ENCODE measurements around the gene PDCD6IP.

Gene PDCD6IP

DNA sequence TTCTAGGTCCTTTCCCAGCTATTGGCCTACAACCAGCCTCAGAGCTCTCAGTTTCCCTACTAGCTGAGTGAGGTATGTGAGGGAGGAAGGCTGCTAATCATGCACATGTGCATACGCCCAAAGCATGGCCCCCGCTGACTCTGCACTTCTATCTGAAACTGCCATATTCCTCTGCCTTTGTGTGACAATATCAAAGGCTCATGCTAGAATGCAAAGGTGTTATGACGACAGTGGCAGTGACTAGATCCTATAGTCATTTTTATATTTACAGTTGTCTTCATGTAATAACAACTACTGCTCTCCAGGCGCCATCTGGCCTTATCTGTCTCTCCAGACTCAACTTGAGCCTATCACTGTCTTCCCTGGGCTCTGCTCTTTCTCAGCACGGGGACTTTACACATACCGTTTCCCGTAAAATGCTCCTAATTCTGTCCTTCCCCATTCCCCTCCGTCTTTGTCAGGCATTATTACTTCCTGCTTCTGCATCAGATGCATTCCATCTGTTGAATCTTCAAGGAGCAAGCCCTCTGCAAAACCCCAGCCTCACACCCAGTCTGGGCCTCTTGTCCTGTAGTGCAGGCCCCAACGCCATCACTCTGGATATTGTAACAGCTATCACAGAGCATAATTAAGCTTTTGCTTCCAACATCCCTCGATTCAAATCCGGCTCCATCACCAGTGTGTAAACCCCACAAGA, 102.5 kb downstream of the PDCD6IP start:
- H3K27ac Mint-ChIP-seq = no peak overlapping the region
- H3K27me3 Mint-ChIP-seq = no peaks in the 10 kb centered on the region
- intact Hi-C loops (cut with micrococcal nuclease) = no loop called here
- no peaks in the 10 kb centered on the region for H3K9me3 Mint-ChIP-seq
- no peak overlapping the region for H3K4me3 Mint-ChIP-seq
- H3K36me3 Mint-ChIP-seq (ENCODE audit: low read depth) = no peaks in the 10 kb centered on the region
- no peaks in the 10 kb centered on the region for H3K4me1 Mint-ChIP-seq (ENCODE audit: low read depth)

DNA sequence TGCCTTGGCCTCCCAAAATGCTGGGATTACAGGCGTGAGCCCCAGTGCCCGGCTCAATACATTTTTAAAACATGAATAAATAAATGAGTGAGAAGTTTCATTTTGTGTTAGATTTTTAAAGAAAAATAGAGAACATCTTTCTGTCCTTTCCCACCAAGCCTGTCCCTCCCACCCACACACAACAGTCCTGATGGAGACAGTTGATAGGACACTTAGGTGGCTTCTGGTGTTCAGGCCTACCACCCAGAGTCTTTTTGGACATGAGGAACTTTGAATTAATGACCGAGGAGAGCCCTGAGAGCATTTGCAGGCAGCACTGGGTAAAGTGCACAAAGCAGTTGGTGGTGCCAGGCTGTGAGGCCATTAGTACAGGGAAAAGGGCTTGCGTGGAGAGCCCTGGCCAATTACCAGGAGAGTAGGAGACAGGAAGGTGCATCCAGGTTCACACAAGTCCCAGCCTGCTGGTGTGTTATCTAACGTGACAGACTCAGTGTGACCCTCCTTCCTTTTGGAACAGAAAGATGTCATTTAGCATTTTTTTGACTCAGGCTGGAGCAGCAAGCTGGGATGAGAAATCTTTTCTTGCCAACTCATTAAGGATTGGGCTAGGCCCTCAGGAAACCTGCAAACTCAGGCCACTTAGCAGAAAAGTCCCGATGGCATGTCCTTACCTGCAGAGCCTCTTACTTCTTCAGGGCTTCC, 103.6 kb downstream of the PDCD6IP start:
- H3K4me3 Mint-ChIP-seq = no peak overlapping the region
- H3K27ac Mint-ChIP-seq = no peak overlapping the region
- H3K4me1 Mint-ChIP-seq (ENCODE audit: low read depth) = no peaks in the 10 kb centered on the region
- no peaks in the 10 kb centered on the region for H3K9me3 Mint-ChIP-seq
- H3K36me3 Mint-ChIP-seq (ENCODE audit: low read depth) = no peaks in the 10 kb centered on the region
- intact Hi-C loops (cut with micrococcal nuclease) = no loop called here
- H3K27me3 Mint-ChIP-seq = no peaks in the 10 kb centered on the region

DNA sequence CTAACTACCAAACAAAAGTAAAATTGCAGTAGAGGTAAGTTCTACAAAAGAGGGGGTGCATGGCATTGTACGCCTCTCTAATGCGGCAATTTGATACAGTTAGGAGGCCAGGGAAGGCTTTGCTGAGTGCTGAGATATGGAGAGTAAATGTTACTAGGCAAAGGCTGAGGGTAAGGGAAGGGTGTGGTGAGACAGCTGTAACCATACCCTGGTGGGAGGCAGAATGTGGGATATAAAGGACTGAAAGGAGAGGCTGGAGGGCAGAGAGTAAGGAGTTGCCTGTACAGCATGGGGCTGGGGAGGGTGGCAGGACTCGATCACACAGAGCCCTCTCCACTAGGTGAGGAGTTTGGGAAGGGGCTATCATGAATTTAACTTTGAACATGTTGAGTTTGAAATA, 106.3 kb downstream of the PDCD6IP start:
- Mint-ChIP-seq H3K9me3 (no peaks in the 10 kb centered on the region), H3K4me3 (no peak overlapping the region), H3K27ac (no peak overlapping the region), H3K27me3 (no peaks in the 10 kb centered on the region), H3K36me3 (ENCODE audit: low read depth) (no peaks in the 10 kb centered on the region), H3K4me1 (ENCODE audit: low read depth) (no peaks in the 10 kb centered on the region)
- intact Hi-C loops (cut with micrococcal nuclease) = no loop called here

DNA sequence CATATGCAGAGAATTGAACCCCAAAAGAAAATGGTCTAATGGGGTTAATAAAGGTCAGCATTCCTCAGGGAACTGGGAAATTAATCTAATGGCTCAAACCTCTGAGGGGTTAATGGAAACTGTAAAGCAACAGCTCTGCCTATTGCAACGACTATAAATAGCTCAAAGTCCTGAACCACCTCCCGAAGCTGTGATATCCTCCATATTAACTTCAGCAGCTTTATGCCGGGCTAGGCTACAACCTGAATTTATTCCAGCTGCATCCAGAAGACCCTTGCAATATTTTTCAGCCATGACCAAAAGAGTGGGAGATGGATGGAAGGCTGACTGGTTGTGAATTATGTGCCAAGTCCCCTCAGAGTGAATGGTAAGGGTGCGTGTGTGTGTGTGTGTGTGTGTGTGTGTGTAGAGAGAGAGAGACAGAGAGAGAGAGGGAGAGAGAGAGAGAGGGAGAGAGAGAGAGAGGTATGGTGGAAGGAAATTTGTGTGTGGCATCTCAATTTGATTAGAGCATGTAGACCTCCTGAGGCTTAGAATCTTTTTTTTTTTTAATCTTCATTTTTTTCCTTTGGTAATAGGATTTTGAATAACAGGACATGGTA, 109.9 kb downstream of the PDCD6IP start:
- Mint-ChIP-seq H3K9me3 (no peaks in the 10 kb centered on the region), H3K27ac (no peak overlapping the region)
- intact Hi-C loops (cut with micrococcal nuclease) = no loop called here

DNA sequence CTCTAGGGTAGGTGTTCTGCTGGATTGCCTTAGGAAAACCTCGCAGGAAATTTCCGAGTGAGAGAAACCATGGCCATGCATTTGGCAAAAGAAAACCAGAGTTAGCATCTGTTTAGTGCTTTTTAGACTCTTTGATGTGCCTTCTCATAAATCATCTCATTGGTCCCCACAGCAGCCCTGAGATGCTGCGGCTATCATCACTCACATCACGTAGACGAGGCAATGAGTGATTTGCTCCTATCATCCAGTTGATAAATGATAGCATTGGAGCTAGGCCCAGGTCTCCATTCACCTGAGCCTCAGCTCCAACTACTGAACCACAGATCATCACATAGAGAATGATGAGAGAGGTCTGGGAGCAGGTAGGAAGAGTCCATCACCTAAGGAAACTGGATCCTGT, 111.1 kb downstream of the PDCD6IP start:
- H3K27ac Mint-ChIP-seq = no peak overlapping the region

More for the DNA sequence above, 109.9 kb downstream of the PDCD6IP start:
- Mint-ChIP-seq H3K27me3 (no peaks in the 10 kb centered on the region), H3K4me3 (no peak overlapping the region), H3K4me1 (ENCODE audit: low read depth) (peaks cover 10% of the 10 kb centered on the region), H3K36me3 (ENCODE audit: low read depth) (no peaks in the 10 kb centered on the region)

DNA sequence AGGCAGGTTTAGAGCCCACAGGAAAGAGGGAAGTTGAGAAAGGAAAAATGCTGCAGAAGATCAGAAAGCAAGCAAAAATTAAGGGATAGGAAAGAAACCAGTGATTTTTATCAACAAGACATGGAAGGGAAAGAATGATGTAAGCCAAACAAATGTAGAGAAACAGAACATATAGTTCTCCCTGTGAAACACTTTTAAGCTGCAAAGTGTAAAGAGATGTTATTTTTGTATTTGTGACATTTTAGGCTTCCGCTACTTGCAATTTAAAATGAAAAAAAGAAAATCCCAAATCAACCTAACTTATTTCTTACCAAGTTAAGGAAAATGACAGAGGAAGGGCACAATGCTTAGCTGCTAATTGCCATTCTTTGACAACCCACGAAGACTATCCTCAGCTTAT, 111.6 kb downstream of the PDCD6IP start:
- intact Hi-C loops (cut with micrococcal nuclease) = no loop called here

More for the DNA sequence above, 111.1 kb downstream of the PDCD6IP start:
- intact Hi-C loops (cut with micrococcal nuclease) = no loop called here
- H3K4me3 Mint-ChIP-seq = no peak overlapping the region
- no peaks in the 10 kb centered on the region for H3K36me3 Mint-ChIP-seq (ENCODE audit: low read depth)
- H3K27me3 Mint-ChIP-seq = no peaks in the 10 kb centered on the region
- no peaks in the 10 kb centered on the region for H3K9me3 Mint-ChIP-seq
- H3K4me1 Mint-ChIP-seq (ENCODE audit: low read depth) = peaks cover 10% of the 10 kb centered on the region

DNA sequence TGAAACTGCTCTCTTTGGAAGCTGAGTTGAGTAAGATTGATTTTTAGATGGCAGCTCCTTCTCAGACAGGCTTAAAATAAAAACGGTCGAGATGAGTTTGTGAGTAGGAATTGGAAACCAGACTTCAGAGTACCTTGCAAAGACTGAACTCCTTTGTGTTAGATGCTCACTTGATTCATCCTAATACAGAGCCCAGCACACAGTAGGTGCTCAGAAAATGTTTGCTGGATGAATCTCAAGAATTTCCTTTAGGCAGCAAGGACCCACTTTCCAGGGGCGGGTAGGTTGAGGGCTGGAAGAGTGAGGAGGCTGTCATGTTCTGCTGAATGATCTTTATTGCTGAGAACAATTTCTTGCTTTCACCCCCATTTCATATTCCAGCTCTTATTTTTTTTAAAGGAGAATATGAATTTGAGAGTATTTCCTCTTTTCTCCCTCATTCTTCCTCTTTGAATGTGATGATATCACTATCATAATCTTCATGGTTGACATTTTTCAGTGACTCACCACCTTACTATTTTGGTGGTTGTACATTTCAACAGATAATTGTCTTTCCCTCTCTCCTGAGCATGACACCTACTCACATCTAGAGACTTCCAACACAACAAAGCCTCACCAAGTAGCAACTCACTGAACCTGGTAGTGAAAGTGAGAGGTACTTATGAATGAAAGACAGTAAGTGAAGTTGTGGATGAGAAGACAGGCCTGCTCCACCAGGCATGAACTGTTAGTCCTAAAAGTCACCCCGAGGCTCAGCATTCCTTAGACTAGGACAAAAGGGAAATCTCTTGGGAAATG, 113.3 kb downstream of the PDCD6IP start:
- Mint-ChIP-seq H3K4me1 (ENCODE audit: low read depth) (peaks cover 10% of the 10 kb centered on the region), H3K4me3 (no peak overlapping the region), H3K27me3 (no peaks in the 10 kb centered on the region), H3K36me3 (ENCODE audit: low read depth) (no peaks in the 10 kb centered on the region), H3K9me3 (no peaks in the 10 kb centered on the region), H3K27ac (no peak overlapping the region)
- intact Hi-C loops (cut with micrococcal nuclease) = no loop called here

More for the DNA sequence above, 111.6 kb downstream of the PDCD6IP start:
- Mint-ChIP-seq H3K27me3 (no peaks in the 10 kb centered on the region), H3K9me3 (no peaks in the 10 kb centered on the region), H3K4me3 (no peak overlapping the region), H3K36me3 (ENCODE audit: low read depth) (no peaks in the 10 kb centered on the region), H3K4me1 (ENCODE audit: low read depth) (peaks cover 10% of the 10 kb centered on the region), H3K27ac (no peak overlapping the region)

DNA sequence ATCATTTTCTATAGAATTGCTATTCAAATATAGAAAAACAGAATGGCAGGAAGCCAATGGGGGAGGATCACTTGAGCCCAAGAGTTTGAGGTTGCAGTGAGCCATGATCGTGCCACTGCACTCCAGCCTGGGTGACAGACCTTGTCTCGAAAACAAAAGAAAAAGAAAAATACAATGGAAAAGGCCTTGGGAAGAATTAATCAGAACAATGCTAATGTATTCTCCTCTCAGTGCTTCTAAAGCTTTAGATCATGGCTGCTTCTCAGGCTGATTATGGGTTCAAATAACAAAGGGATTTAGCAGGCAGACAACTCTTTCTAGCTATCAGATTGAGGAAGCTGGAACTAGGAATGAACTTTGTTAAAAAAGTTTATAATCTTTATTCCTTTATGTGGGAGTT, 115.8 kb downstream of the PDCD6IP start:
- H3K27me3 Mint-ChIP-seq = no peaks in the 10 kb centered on the region
- H3K27ac Mint-ChIP-seq = no peak overlapping the region
- H3K4me3 Mint-ChIP-seq = no peak overlapping the region

DNA sequence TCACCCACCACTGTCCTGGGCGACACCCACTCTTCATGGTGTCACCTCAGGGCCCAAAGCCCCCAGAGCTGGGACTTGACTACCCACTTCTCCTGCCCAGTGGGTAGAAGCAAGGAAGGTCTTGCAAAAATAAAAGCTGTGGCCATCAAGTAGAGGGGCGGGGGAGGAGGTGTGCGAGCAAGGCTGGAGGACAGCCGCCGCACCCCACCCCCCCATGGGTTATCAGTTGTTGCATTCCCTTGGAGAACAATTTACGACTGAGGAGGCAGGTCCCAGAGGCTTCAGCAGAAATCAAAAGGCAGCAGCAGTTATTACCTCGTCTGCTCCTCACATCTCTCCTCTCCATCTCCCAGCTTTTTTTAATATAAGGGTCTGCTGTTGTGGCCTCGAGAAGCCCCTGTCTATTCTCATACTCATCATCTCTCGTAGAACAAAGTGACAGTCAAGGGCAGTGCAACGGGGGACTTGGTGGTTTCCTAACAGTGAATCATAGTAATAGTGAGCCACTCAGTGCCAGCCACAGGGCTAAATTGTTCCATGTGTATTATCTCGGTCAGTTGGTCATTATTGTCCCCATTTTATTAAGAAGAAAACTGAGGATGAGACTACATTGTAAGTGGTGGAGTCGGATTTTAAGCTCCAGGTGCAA, 116.4 kb downstream of the PDCD6IP start:
- no peaks in the 10 kb centered on the region for H3K27me3 Mint-ChIP-seq
- no peaks in the 10 kb centered on the region for H3K9me3 Mint-ChIP-seq
- peaks cover 10% of the 10 kb centered on the region for H3K4me1 Mint-ChIP-seq (ENCODE audit: low read depth)
- H3K36me3 Mint-ChIP-seq (ENCODE audit: low read depth) = no peaks in the 10 kb centered on the region
- intact Hi-C loops (cut with micrococcal nuclease) = no loop called here
- no peak overlapping the region for H3K27ac Mint-ChIP-seq
- no peak overlapping the region for H3K4me3 Mint-ChIP-seq

More for the DNA sequence above, 115.8 kb downstream of the PDCD6IP start:
- no peaks in the 10 kb centered on the region for H3K9me3 Mint-ChIP-seq
- intact Hi-C loops (cut with micrococcal nuclease) = no loop called here
- peaks cover 10% of the 10 kb centered on the region for H3K4me1 Mint-ChIP-seq (ENCODE audit: low read depth)
- H3K36me3 Mint-ChIP-seq (ENCODE audit: low read depth) = no peaks in the 10 kb centered on the region

DNA sequence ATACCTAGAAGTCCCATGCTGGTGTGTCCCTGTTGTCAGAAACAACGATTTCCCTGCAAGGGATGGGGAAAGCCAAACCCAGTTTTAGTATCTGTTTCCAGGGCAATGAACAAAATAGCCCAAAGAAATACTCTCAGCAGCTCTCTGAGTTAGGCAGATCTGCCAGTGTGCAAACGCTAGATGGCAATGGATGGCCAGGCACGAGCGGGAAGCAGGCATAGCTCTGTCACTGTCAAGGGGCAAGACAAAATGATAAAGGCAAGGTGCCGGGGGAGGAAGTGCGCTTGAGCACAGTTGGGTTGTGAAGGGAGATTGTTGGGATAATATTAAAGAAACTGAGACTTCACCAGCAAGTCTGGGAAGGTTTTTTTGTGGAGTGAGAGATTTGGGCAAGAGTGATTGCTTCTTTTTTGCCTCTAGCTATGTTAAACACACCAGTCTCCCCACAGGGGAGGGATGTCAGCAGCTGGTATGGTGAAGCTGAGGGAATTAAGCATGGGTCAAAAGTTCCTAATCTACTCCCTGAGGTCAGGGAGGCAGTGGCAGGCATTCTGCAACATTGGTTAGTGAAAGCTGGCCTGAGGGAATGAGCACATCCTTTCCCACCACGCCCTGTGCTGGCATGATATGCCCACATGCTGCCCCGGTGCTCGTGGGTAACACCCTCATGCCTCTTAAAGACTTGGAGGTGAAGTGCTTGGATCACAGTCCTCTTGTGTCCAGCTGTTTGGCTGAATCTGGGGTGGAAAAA, 117.5 kb downstream of the PDCD6IP start:
- intact Hi-C loops (cut with micrococcal nuclease) = no loop called here
- H3K4me3 Mint-ChIP-seq = no peak overlapping the region
- H3K36me3 Mint-ChIP-seq (ENCODE audit: low read depth) = no peaks in the 10 kb centered on the region
- H3K4me1 Mint-ChIP-seq (ENCODE audit: low read depth) = peaks cover 10% of the 10 kb centered on the region
- no peaks in the 10 kb centered on the region for H3K27me3 Mint-ChIP-seq
- no peak overlapping the region for H3K27ac Mint-ChIP-seq
- H3K9me3 Mint-ChIP-seq = no peaks in the 10 kb centered on the region

DNA sequence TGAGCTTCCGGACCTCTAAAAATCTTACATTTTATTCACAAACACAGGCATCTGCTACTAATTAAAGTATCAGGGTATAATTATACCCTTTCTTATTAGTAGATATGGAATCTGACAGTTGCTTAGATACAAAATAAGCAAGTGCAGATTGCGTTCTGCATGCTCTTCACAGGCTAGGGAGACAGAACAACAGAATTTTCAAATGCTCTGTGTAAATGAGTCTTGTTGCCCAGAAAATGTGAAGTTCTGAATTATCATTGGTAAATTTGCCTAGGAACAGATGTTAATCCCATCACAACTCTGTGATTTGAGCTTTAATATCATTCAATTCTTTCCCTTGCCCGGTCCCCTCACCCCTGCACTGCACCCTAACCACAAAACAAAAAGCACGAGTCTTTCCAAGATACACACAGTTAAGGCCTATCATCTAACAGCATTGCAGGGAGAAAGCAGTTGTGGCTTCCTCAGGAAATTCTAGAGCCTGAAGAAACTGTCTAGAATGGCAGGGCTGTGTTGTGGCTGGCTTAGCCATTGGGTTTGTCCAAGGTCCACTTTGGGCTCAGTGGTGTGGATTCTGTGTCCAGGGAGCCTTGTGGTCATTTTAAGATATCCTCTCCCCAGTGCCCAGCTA, 119.8 kb downstream of the PDCD6IP start:
- intact Hi-C loops (cut with micrococcal nuclease) = no loop called here
- Mint-ChIP-seq H3K9me3 (no peaks in the 10 kb centered on the region), H3K27ac (no peak overlapping the region), H3K36me3 (ENCODE audit: low read depth) (no peaks in the 10 kb centered on the region), H3K4me3 (no peak overlapping the region), H3K4me1 (ENCODE audit: low read depth) (no peaks in the 10 kb centered on the region), H3K27me3 (no peaks in the 10 kb centered on the region)

Data from dendritic cell treated with granulocyte-macrophage colony-stimulating factor and Interleukin-4, amounts not matched to agents 40 ng/mL and 50 ng/mL, for 4 days (primary cell).